Stimulated activated effector memory CD8-positive, alpha-beta T cell treated with anti-CD3 and anti-CD28 coated beads, Interleukin-12 subunit alpha, Interleukin-12 subunit beta, amount 100 ng/mL, for 72 hours (primary cell): ENCODE data around the gene C1QTNF2.
A peak's percentile ranks its signal among the peaks of the same experiment; 100 is the strongest.

Experiments
- ATAC-seq: fragments of 150-1000 bp; cut with Tn5 transposase; 2 replicates; pipeline ENCODE4 v1.10.0; 2021
- DNase-seq, 2 donors: peaks; one replicate each; pipeline ENCODE4 v3.0.0; 2021 to 2022; ENCODE audit warnings: low spot score in 2 of 2
- H3K27ac Mint-ChIP-seq: one replicate; pipeline ENCODE4 v1.8.0; 2022; ENCODE audit warnings: mild to moderate bottlenecking, mixed read lengths
- H3K36me3 Mint-ChIP-seq: one replicate; pipeline ENCODE4 v1.8.0; 2022; ENCODE audit warnings: mild to moderate bottlenecking, mixed read lengths
- H3K4me1 Mint-ChIP-seq: one replicate; pipeline ENCODE4 v1.8.0; 2022; ENCODE audit warnings: mixed read lengths
- H3K4me3 Mint-ChIP-seq: one replicate; pipeline ENCODE4 v1.8.0; 2022; ENCODE audit warnings: mild to moderate bottlenecking, mixed read lengths
- H3K9me3 Mint-ChIP-seq: one replicate; pipeline ENCODE4 v1.8.0; 2022; ENCODE audit warnings: mixed read lengths

C1QTNF2 gene

GRCh38 chr5:160380041-160380440, 9.6 kb upstream of the C1QTNF2 start:
- Mint-ChIP-seq H3K36me3 (no peaks in the 10 kb centered on the region), H3K9me3 (no peaks in the 10 kb centered on the region), H3K27ac (no peak overlapping the region), H3K4me1 (no peaks in the 10 kb centered on the region), H3K4me3 (no peak overlapping the region)
- DNase-seq (no peak), ATAC-seq (no peak)

GRCh38 chr5:160379511-160379910, 9.1 kb upstream of the C1QTNF2 start:
- ATAC-seq, result no peak
- H3K36me3 Mint-ChIP-seq, result no peaks in the 10 kb centered on the region
- H3K4me1 Mint-ChIP-seq, result no peaks in the 10 kb centered on the region
- no peak overlapping the region for H3K27ac Mint-ChIP-seq
- H3K4me3 Mint-ChIP-seq, result no peak overlapping the region
- H3K9me3 Mint-ChIP-seq, result no peaks in the 10 kb centered on the region
- no peak for DNase-seq

GRCh38 chr5:160378330-160378729, 7.9 kb upstream of the C1QTNF2 start:
- Mint-ChIP-seq H3K9me3 (no peaks in the 10 kb centered on the region), H3K36me3 (no peaks in the 10 kb centered on the region), H3K4me3 (no peak overlapping the region), H3K27ac (no peak overlapping the region), H3K4me1 (no peaks in the 10 kb centered on the region)
- ATAC-seq (no peak), DNase-seq (no peak)

- Mint-ChIP-seq H3K27ac (no peak overlapping the region), H3K36me3 (no peaks in the 10 kb centered on the region), H3K9me3 (no peaks in the 10 kb centered on the region), H3K4me1 (no peaks in the 10 kb centered on the region), H3K4me3 (no peak overlapping the region)
- DNase-seq (no peak), ATAC-seq (no peak)
Observed at GRCh38 chr5:160377651-160378050, 7.2 kb upstream of the C1QTNF2 start.

- DNase-seq, result no peak
- no peaks in the 10 kb centered on the region for H3K4me1 Mint-ChIP-seq
- ATAC-seq, result no peak
- H3K36me3 Mint-ChIP-seq, result no peaks in the 10 kb centered on the region
- no peak overlapping the region for H3K27ac Mint-ChIP-seq
- no peak overlapping the region for H3K4me3 Mint-ChIP-seq
- no peaks in the 10 kb centered on the region for H3K9me3 Mint-ChIP-seq
Observed at GRCh38 chr5:160376416-160376815, 6.0 kb upstream of the C1QTNF2 start.

GRCh38 chr5:160375701-160376100, 5.3 kb upstream of the C1QTNF2 start:
- no peaks in the 10 kb centered on the region for H3K4me1 Mint-ChIP-seq
- no peak overlapping the region for H3K27ac Mint-ChIP-seq
- H3K9me3 Mint-ChIP-seq, result no peaks in the 10 kb centered on the region
- no peaks in the 10 kb centered on the region for H3K36me3 Mint-ChIP-seq
- no peak for ATAC-seq
- no peak for DNase-seq
- no peak overlapping the region for H3K4me3 Mint-ChIP-seq

GRCh38 chr5:160375166-160375565, 4.7 kb upstream of the C1QTNF2 start:
- no peak for ATAC-seq

GRCh38 chr5:160371294-160371693, 868 bp upstream of the C1QTNF2 start:
- H3K36me3 Mint-ChIP-seq, result no peaks in the 10 kb centered on the region
- peaks cover 10% of the 10 kb centered on the region for H3K4me1 Mint-ChIP-seq
- no peak overlapping the region for H3K27ac Mint-ChIP-seq
- no peak for ATAC-seq
- DNase-seq, result no peak
- no peaks in the 10 kb centered on the region for H3K9me3 Mint-ChIP-seq
- peak overlapping the region; percentile 20 for H3K4me3 Mint-ChIP-seq

More at GRCh38 chr5:160375166-160375565, 4.7 kb upstream of the C1QTNF2 start:
- no peaks in the 10 kb centered on the region for H3K36me3 Mint-ChIP-seq
- H3K4me3 Mint-ChIP-seq, result no peak overlapping the region
- H3K27ac Mint-ChIP-seq, result no peak overlapping the region
- H3K4me1 Mint-ChIP-seq, result no peaks in the 10 kb centered on the region
- no peaks in the 10 kb centered on the region for H3K9me3 Mint-ChIP-seq
- DNase-seq, result no peak

- H3K9me3 Mint-ChIP-seq, result no peaks in the 10 kb centered on the region
- no peak overlapping the region for H3K27ac Mint-ChIP-seq
- H3K4me3 Mint-ChIP-seq, result peak overlapping the region; percentile 20
- H3K4me1 Mint-ChIP-seq, result peaks cover 10% of the 10 kb centered on the region
- no peak for ATAC-seq
- H3K36me3 Mint-ChIP-seq, result no peaks in the 10 kb centered on the region
- no peak for DNase-seq
Observed at GRCh38 chr5:160370713-160371034, 248 bp upstream of the C1QTNF2 start.

GRCh38 chr5:160367885-160368284, 2.5 kb downstream of the C1QTNF2 start:
- DNase-seq (no peak), ATAC-seq (no peak)
- H3K9me3 Mint-ChIP-seq, result no peaks in the 10 kb centered on the region
- H3K4me1 Mint-ChIP-seq, result peaks cover 10% of the 10 kb centered on the region
- H3K36me3 Mint-ChIP-seq, result no peaks in the 10 kb centered on the region
- H3K4me3 Mint-ChIP-seq, result no peak overlapping the region
- H3K27ac Mint-ChIP-seq, result no peak overlapping the region

- Mint-ChIP-seq H3K9me3 (no peaks in the 10 kb centered on the region), H3K4me1 (peaks cover 10% of the 10 kb centered on the region), H3K27ac (no peak overlapping the region), H3K36me3 (no peaks in the 10 kb centered on the region), H3K4me3 (no peak overlapping the region)
- DNase-seq (no peak), ATAC-seq (peak; percentile 41)
Observed at GRCh38 chr5:160367261-160367660, 3.2 kb downstream of the C1QTNF2 start.

- no peak overlapping the region for H3K4me3 Mint-ChIP-seq
- ATAC-seq (no peak), DNase-seq (no peak)
- H3K4me1 Mint-ChIP-seq, result peaks cover 10% of the 10 kb centered on the region
- no peaks in the 10 kb centered on the region for H3K9me3 Mint-ChIP-seq
- no peaks in the 10 kb centered on the region for H3K36me3 Mint-ChIP-seq
- no peak overlapping the region for H3K27ac Mint-ChIP-seq
Observed at GRCh38 chr5:160366230-160366629, 4.2 kb downstream of the C1QTNF2 start.

- no peaks in the 10 kb centered on the region for H3K9me3 Mint-ChIP-seq
- H3K4me1 Mint-ChIP-seq, result no peaks in the 10 kb centered on the region
- no peaks in the 10 kb centered on the region for H3K36me3 Mint-ChIP-seq
- no peak for ATAC-seq
- DNase-seq, result no peak
- no peak overlapping the region for H3K27ac Mint-ChIP-seq
- H3K4me3 Mint-ChIP-seq, result no peak overlapping the region
Observed at GRCh38 chr5:160363660-160364395, 6.6 kb downstream of the C1QTNF2 start.

GRCh38 chr5:160363211-160363610, 7.2 kb downstream of the C1QTNF2 start:
- Mint-ChIP-seq H3K36me3 (no peaks in the 10 kb centered on the region), H3K27ac (no peak overlapping the region), H3K9me3 (no peaks in the 10 kb centered on the region), H3K4me1 (no peaks in the 10 kb centered on the region), H3K4me3 (no peak overlapping the region)
- ATAC-seq (no peak), DNase-seq (no peak)

- Mint-ChIP-seq H3K36me3 (no peaks in the 10 kb centered on the region), H3K4me1 (no peaks in the 10 kb centered on the region), H3K27ac (no peak overlapping the region), H3K9me3 (no peaks in the 10 kb centered on the region), H3K4me3 (no peak overlapping the region)
- ATAC-seq (no peak), DNase-seq (no peak)
Observed at GRCh38 chr5:160361624-160362228, 8.7 kb downstream of the C1QTNF2 start.

GRCh38 chr5:160360310-160360709, 10.1 kb downstream of the C1QTNF2 start:
- DNase-seq, result no peak
- H3K4me1 Mint-ChIP-seq, result no peaks in the 10 kb centered on the region
- H3K4me3 Mint-ChIP-seq, result no peak overlapping the region
- H3K36me3 Mint-ChIP-seq, result no peaks in the 10 kb centered on the region
- no peaks in the 10 kb centered on the region for H3K9me3 Mint-ChIP-seq
- ATAC-seq, result no peak
- no peak overlapping the region for H3K27ac Mint-ChIP-seq
